Trophoblast cell (in vitro differentiated cells and primary cell): ENCODE results near the gene SUMO1.

Source experiments
- DNase-seq, 2 donors: peaks; one replicate each; pipeline ENCODE4 v3.0.0-alpha.2; 2016
- H2AFZ ChIP-seq: 2 replicates; pipeline ENCODE4 v1.6.1; 2013; ENCODE audit warnings: low read length, moderate library complexity, mild to moderate bottlenecking; ENCODE audit not compliant: insufficient read depth, poor library complexity
- H2AK5ac ChIP-seq: 2 replicates; pipeline ENCODE4 v1.6.1; 2013; ENCODE audit warnings: mild to moderate bottlenecking, low read length
- H2BK120ac ChIP-seq: 2 replicates; pipeline ENCODE4 v1.6.1; 2013; ENCODE audit warnings: low read length, mild to moderate bottlenecking, moderate library complexity; ENCODE audit not compliant: insufficient read depth, poor library complexity
- H2BK12ac ChIP-seq: 2 replicates; pipeline ENCODE4 v1.6.1; 2013; ENCODE audit warnings: mild to moderate bottlenecking, low read length, moderate library complexity
- H2BK5ac ChIP-seq: 2 replicates; pipeline ENCODE4 v1.6.1; 2013; ENCODE audit warnings: low read length, low read depth, moderate library complexity, mild to moderate bottlenecking; ENCODE audit not compliant: poor library complexity
- H3K14ac ChIP-seq: 2 replicates; pipeline ENCODE4 v1.6.1; 2013; ENCODE audit warnings: mild to moderate bottlenecking, low read length
- H3K18ac ChIP-seq: 2 replicates; pipeline ENCODE4 v1.6.1; 2013; ENCODE audit warnings: mild to moderate bottlenecking, low read length
- H3K23ac ChIP-seq: 2 replicates; pipeline ENCODE4 v1.6.1; 2013; ENCODE audit warnings: low read length
- H3K27ac ChIP-seq: 2 replicates; pipeline ENCODE4 v1.5.1; 2013; ENCODE audit warnings: low read depth, mild to moderate bottlenecking, inconsistent platforms, low read length, moderate library complexity
- H3K27me3 ChIP-seq: 2 replicates; pipeline ENCODE4 v1.6.1; 2013; ENCODE audit warnings: inconsistent platforms, mild to moderate bottlenecking, low read length, moderate library complexity; ENCODE audit not compliant: insufficient read depth
- H3K36me3 ChIP-seq, 2 experiments: 1 replicate in 1 of 2; 2 replicates in 1 of 2; pipeline ENCODE4 v1.6.1; 2013; ENCODE audit warnings: low read length in 2 of 2, mild to moderate bottlenecking in 2 of 2, moderate library complexity in 1 of 2; ENCODE audit not compliant: insufficient read depth in 2 of 2, control insufficient read depth in 1 of 2
- H3K4ac ChIP-seq: 2 replicates; pipeline ENCODE4 v1.6.1; 2013; ENCODE audit warnings: low read depth, mild to moderate bottlenecking, low read length, moderate library complexity
- H3K4me1 ChIP-seq, 2 experiments: 1 replicate in 1 of 2; 2 replicates in 1 of 2; pipeline ENCODE4 v1.6.1; 2013; ENCODE audit warnings: low read length in 2 of 2, mild to moderate bottlenecking in 2 of 2, moderate library complexity in 1 of 2; ENCODE audit not compliant: insufficient read depth in 2 of 2, control insufficient read depth in 1 of 2
- H3K4me2 ChIP-seq: 2 replicates; pipeline ENCODE4 v1.6.1; 2013; ENCODE audit warnings: inconsistent platforms, mild to moderate bottlenecking, low read length, moderate library complexity
- H3K4me3 ChIP-seq: 2 replicates; pipeline ENCODE4 v1.5.1; 2013; ENCODE audit warnings: mild to moderate bottlenecking, low read depth, low read length, inconsistent platforms
- H3K79me1 ChIP-seq: one replicate; pipeline ENCODE4 v1.6.1; 2013; ENCODE audit warnings: low read length
- H3K79me2 ChIP-seq: 2 replicates; pipeline ENCODE4 v1.6.1; 2013; ENCODE audit warnings: low read length, mild to moderate bottlenecking; ENCODE audit not compliant: control insufficient read depth, insufficient read depth, poor library complexity
- H3K9ac ChIP-seq: 2 replicates; pipeline ENCODE4 v1.6.1; 2013; ENCODE audit warnings: mild to moderate bottlenecking, low read length
- H3K9me3 ChIP-seq: 2 replicates; pipeline ENCODE4 v1.6.1; 2013; ENCODE audit warnings: low read depth, mild to moderate bottlenecking, control low read depth, inconsistent platforms, low read length; ENCODE audit not compliant: insufficient read depth
- H4K12ac ChIP-seq: 2 replicates; pipeline ENCODE4 v1.6.1; 2013; ENCODE audit warnings: low read depth, mild to moderate bottlenecking, low read length, moderate library complexity
- H4K8ac ChIP-seq: 2 replicates; pipeline ENCODE4 v1.6.1; 2013; ENCODE audit warnings: low read depth, mild to moderate bottlenecking, low read length, moderate library complexity
- H4K91ac ChIP-seq: one replicate; pipeline ENCODE4 v1.6.1; 2013; ENCODE audit warnings: low read depth, mild to moderate bottlenecking, low read length, moderate library complexity
- WGBS: extraction: QIAGEN DNeasy Blood & Tissue Kit; methylation state at CpG from one replicate; pipeline ENCODE4 v1.1.7; 2013; ENCODE audit warnings: missing lambda C conversion rate; ENCODE audit not compliant: insufficient read length, insufficient coverage; ENCODE audit errors: extremely low coverage; 5-methylcytosine and 5-hydroxymethylcytosine counted together

SUMO1 gene

DNA sequence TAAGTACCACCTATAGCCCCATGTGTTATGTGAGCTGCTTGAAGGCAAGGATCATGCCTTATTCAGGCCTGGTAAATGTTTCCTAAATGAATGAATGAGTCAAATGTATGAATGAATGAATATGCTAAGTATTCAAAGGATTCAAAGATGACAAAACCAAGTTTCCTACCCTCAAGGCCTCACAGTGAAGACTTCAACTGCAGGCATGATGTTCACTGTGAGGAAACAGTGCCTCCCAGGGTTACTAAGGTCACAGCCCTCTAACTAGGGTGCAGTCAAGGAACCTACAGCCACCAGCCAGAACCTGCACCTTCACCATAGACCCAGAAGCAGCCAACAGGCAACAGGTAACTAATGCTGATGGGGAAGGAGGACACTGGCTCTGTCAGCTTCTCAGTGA, 69.3 kb downstream of the SUMO1 start:
- no peaks in the 10 kb centered on the region for H3K9me3 ChIP-seq
- peak; percentile 37 to 75 for DNase-seq

DNA sequence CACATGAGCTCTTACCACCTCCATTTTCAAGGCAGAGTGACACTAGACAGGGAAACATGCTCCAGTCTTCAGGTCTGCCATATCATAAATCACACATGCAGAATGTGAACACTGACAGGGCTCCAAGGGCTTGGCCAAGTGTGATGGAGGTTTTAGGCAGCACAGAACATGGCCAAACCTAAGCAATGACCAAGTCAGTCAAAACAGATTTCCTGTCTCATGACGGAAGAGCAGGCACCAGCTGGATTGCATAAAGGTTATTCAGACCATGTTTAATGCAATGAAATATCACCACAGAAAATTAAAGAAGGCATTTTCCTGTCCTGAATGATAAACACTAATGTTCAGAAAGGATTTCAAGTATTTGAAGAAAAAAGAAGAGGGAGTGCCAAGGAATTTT, 72.5 kb downstream of the SUMO1 start:
- Histone ChIP-seq H2BK120ac (no peak overlapping the region), H3K4ac (no peak overlapping the region), H3K27ac (no peak overlapping the region), H3K18ac (no peak overlapping the region), H4K91ac (no peak overlapping the region), H4K12ac (no peak overlapping the region), H2AFZ (no peak overlapping the region), H2BK5ac (no peak overlapping the region), H3K9ac (no peak overlapping the region), H3K36me3 (no peaks in the 10 kb centered on the region), H3K4me3 (no peak overlapping the region), H3K4me2 (no peak overlapping the region), H3K9me3 (no peaks in the 10 kb centered on the region), H4K8ac (no peak overlapping the region), H3K14ac (no peak overlapping the region), H3K79me1 (no peaks in the 10 kb centered on the region), H3K23ac (no peak overlapping the region), H3K27me3 (no peaks in the 10 kb centered on the region), H2BK12ac (no peak overlapping the region), H3K4me1 (no peaks in the 10 kb centered on the region), H2AK5ac (no peak overlapping the region), H3K79me2 (no peaks in the 10 kb centered on the region)
- no peak for DNase-seq
- no CpG with 5 or more reads among the region's 1 CpG for WGBS

More for the DNA sequence above, 69.3 kb downstream of the SUMO1 start:
- no peak overlapping the region for H3K4me2 ChIP-seq
- H3K79me2 ChIP-seq: no peaks in the 10 kb centered on the region
- H2BK12ac ChIP-seq: no peak overlapping the region
- H3K4ac ChIP-seq: no peak overlapping the region
- H3K27me3 ChIP-seq: peaks cover 4% of the 10 kb centered on the region
- H2AK5ac ChIP-seq: no peak overlapping the region
- H3K36me3 ChIP-seq: no peaks in the 10 kb centered on the region
- no peak overlapping the region for H2AFZ ChIP-seq
- no peak overlapping the region for H2BK5ac ChIP-seq
- no peak overlapping the region for H2BK120ac ChIP-seq
- no peaks in the 10 kb centered on the region for H3K79me1 ChIP-seq
- H3K27ac ChIP-seq: no peak overlapping the region
- no peak overlapping the region for H4K91ac ChIP-seq
- H3K14ac ChIP-seq: no peak overlapping the region
- no peak overlapping the region for H3K23ac ChIP-seq
- no peaks in the 10 kb centered on the region for H3K4me1 ChIP-seq
- no peak overlapping the region for H4K8ac ChIP-seq
- H3K9ac ChIP-seq: no peak overlapping the region
- no peak overlapping the region for H3K4me3 ChIP-seq
- no peak overlapping the region for H4K12ac ChIP-seq
- no peak overlapping the region for H3K18ac ChIP-seq

DNA sequence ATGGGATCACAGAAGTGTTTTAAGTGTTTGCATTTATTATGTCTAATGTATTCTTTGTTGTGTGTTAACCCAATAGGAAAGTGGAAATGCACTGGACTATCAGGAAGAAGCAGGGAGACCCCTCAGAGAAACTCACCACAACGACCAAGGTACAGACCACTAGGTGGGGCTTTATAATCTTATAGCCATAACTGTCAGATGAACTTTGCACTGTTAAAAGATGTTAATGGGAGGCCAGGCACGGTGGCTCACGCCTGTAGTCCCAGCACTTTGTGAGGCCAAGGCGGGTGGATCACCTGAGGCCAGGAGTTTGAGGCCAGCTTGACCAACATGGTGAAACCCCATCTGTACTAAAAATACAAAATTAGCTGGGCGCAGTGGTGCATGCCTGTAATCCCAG, 73.2 kb downstream of the SUMO1 start:
- no peak overlapping the region for H3K9ac ChIP-seq
- H4K91ac ChIP-seq: no peak overlapping the region
- no peak overlapping the region for H2BK12ac ChIP-seq
- H4K8ac ChIP-seq: no peak overlapping the region
- no peaks in the 10 kb centered on the region for H3K79me2 ChIP-seq
- no CpG with 5 or more reads among the region's 5 CpGs for WGBS
- H3K4me2 ChIP-seq: no peak overlapping the region
- H2AFZ ChIP-seq: no peak overlapping the region
- no peak overlapping the region for H2BK120ac ChIP-seq
- H3K4me3 ChIP-seq: no peak overlapping the region
- no peaks in the 10 kb centered on the region for H3K79me1 ChIP-seq
- H2BK5ac ChIP-seq: no peak overlapping the region
- no peaks in the 10 kb centered on the region for H3K27me3 ChIP-seq
- no peak overlapping the region for H3K14ac ChIP-seq
- H3K23ac ChIP-seq: no peak overlapping the region
- H3K36me3 ChIP-seq: no peaks in the 10 kb centered on the region
- no peaks in the 10 kb centered on the region for H3K4me1 ChIP-seq
- H4K12ac ChIP-seq: no peak overlapping the region
- H3K4ac ChIP-seq: no peak overlapping the region
- no peak for DNase-seq
- H3K18ac ChIP-seq: no peak overlapping the region
- H3K9me3 ChIP-seq: no peaks in the 10 kb centered on the region
- H2AK5ac ChIP-seq: no peak overlapping the region
- no peak overlapping the region for H3K27ac ChIP-seq

DNA sequence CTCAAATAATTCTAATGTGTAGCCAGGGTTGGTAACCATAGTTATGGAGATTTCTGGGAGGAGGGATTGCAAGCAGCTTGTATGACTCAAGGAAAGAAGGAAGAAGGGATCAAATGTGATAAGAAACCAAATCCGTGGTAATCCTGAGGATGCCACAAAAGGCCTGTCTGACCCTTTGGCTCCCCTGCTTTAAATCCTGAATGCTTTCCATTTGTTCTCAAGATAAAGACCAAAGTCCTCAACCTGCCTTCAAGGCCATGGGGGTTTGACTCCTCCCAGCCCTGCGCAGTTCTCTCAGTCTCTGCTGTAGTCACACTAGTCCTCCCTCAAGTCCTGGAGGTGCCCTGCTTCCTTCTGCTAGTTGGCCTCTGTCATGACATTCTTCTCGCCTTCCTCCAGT, 74.0 kb downstream of the SUMO1 start:
- H3K79me2 ChIP-seq: no peaks in the 10 kb centered on the region
- no peak overlapping the region for H3K9ac ChIP-seq
- no peaks in the 10 kb centered on the region for H3K27me3 ChIP-seq
- no peak overlapping the region for H2AFZ ChIP-seq
- no peak overlapping the region for H4K8ac ChIP-seq
- H3K4me2 ChIP-seq: no peak overlapping the region
- H3K36me3 ChIP-seq: no peaks in the 10 kb centered on the region
- no peak overlapping the region for H4K12ac ChIP-seq
- no peak overlapping the region for H2BK5ac ChIP-seq
- no peak overlapping the region for H4K91ac ChIP-seq
- H3K23ac ChIP-seq: no peak overlapping the region
- H3K79me1 ChIP-seq: no peaks in the 10 kb centered on the region
- H3K18ac ChIP-seq: no peak overlapping the region
- DNase-seq: peak; percentile 11 to 41
- no peaks in the 10 kb centered on the region for H3K4me1 ChIP-seq
- H3K4ac ChIP-seq: no peak overlapping the region
- H2BK120ac ChIP-seq: no peak overlapping the region
- WGBS: no CpG with 5 or more reads among the region's 3 CpGs
- no peak overlapping the region for H3K27ac ChIP-seq
- no peak overlapping the region for H2AK5ac ChIP-seq
- no peak overlapping the region for H3K14ac ChIP-seq
- no peak overlapping the region for H2BK12ac ChIP-seq
- no peak overlapping the region for H3K4me3 ChIP-seq
- no peaks in the 10 kb centered on the region for H3K9me3 ChIP-seq
